Muscle of leg (tissue), 11 donors: ENCODE measurements around the gene OS9. TPM values are rescaled to one million over a fixed set of nuclear protein-coding genes. Genes with fewer than 3 reads are reported as not detected.

Experiments
- DNase-seq: peaks from one replicate; pipeline ENCODE4 v3.0.0; 2013
- H3K27ac ChIP-seq: one replicate; pipeline ENCODE4 v1.5.1; 2013; ENCODE audit warnings: mild to moderate bottlenecking, low read length, control low read depth
- H3K27me3 ChIP-seq: one replicate; pipeline ENCODE4 v1.6.1; 2013; ENCODE audit warnings: low read length; ENCODE audit not compliant: control insufficient read depth, insufficient read depth
- H3K36me3 ChIP-seq: one replicate; pipeline ENCODE4 v1.6.1; 2013; ENCODE audit warnings: low read length; ENCODE audit not compliant: control insufficient read depth, insufficient read depth
- H3K4me1 ChIP-seq: one replicate; pipeline ENCODE4 v1.6.1; 2013; ENCODE audit warnings: low read length; ENCODE audit not compliant: control insufficient read depth, insufficient read depth
- H3K4me3 ChIP-seq: one replicate; pipeline ENCODE4 v1.5.1; 2013; ENCODE audit warnings: low read length, control low read depth
- H3K9me3 ChIP-seq: replicated peaks from 2 replicates; pipeline ENCODE4 v1.6.1; 2013; ENCODE audit warnings: low read depth, low read length; ENCODE audit not compliant: control insufficient read depth
- WGBS: methylation state at CpG from one replicate; pipeline ENCODE4 v1.1.5; 2013; ENCODE audit warnings: missing lambda C conversion rate; ENCODE audit not compliant: insufficient coverage; 5-methylcytosine and 5-hydroxymethylcytosine counted together
- polyA plus RNA-seq, 8 donors: library from polyadenylated mRNA; unstranded; fragments of 120-200 nt; gene quantifications; one replicate each; pipeline versions ENCODE4 v1.2.1 to v1.2.3, GENCODE V29; 2013; ENCODE audit warnings: inconsistent platforms in 1 of 8, low replicate concordance in 1 of 8; ENCODE audit not compliant: insufficient read length in 8 of 8, insufficient read depth in 1 of 8
- total RNA-seq: library from RNA; stranded (reverse); fragments of 120-200 nt; gene quantifications from one replicate; pipeline ENCODE4 v1.2.4, GENCODE V29; 2013

The OS9 gene
- total and polyA plus RNA-seq, 9 donors = 114 to 169 (median 133) TPM

DNA sequence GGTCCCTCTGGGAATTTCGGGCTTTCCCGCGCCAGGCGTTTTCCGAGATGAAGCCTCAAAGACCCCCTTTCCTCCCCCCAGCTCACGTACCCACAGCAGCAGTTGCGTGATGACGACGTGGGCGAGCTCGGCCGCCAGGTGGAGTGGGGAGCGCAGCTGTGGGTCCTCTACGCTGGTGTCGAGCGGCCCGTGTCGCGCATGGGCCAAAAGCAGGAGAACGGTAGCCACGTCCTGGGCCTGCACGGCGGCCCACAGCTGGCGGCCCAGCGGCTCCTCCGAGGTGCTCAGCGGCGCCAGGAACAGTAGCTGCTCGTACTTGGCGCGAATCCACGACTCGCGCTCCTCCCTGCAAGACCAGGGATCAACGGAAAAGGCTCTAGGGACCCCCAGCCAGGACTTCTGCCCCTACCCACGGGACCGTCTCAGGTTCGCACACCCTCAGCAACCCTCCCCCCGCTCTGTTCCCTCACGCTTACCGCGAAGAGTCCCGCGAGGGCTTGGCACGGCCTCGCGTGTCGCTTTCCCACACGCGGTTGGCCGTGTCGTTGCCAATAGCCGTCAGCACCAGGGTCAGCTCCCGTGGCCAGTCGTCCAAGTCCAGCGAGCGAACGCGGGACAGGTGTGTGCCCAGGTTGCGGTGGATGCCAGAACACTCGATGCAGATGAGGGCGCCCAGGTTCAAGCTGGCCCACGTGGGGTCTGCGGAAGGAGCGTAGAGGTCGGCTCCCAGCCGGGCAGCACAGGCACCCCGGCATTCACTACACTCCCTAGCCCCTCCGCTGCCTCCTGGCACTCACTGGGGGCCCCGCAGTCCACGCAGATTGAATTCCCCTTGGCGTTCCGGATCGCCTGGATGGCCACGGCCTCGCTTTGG is 33.2 kb downstream of the OS9 start:
- H3K4me1 ChIP-seq = peaks cover 23% of the 10 kb centered on the region
- WGBS = 19% methylated on average over 70 of the region's 76 CpGs
- DNase-seq = peak; percentile 73
- H3K9me3 ChIP-seq = no peaks in the 10 kb centered on the region
- H3K36me3 ChIP-seq = peaks cover 11% of the 10 kb centered on the region
- H3K4me3 ChIP-seq = peak overlapping the region; percentile 62
- H3K27ac ChIP-seq = peak overlapping the region; percentile 55
- H3K27me3 ChIP-seq = peaks cover 21% of the 10 kb centered on the region

DNA sequence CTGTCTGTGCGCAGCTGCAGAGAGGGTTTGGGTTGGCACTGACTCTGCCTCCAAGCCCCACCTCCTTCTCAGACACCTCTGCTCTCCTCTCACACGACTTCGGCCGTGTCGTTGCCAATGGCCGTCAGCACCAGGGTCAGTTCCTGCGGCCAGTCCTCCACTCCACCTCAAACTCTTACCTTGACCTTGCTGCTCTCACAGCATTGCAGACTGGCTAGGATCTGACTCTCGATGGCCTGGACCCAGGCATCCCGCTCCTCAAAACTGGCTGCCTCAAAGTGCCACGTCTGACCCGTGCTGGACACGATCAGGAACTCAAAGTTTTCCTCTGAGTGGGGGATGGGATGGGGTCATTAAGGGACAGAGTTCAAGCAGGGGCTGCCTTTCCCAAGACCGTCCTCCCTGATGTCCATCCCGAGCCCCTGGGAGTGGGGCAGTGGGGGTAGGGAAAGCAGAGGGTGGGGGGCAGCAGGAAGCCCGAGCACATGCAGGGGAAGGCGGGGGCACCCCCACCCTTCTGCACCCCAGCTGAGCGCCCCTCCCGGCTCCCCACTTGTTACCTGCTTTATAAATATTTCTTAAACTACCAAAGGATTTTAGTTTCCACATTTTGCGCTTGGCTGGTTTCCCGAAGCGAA is 33.9 kb downstream of the OS9 start:
- Histone ChIP-seq H3K27ac (no peak overlapping the region), H3K36me3 (peaks cover 12% of the 10 kb centered on the region), H3K4me1 (peaks cover 23% of the 10 kb centered on the region), H3K27me3 (peaks cover 21% of the 10 kb centered on the region), H3K9me3 (no peaks in the 10 kb centered on the region), H3K4me3 (no peak overlapping the region)
- DNase-seq = peak; percentile 29
- WGBS = 41% methylated on average over 13 of the region's 21 CpGs

DNA sequence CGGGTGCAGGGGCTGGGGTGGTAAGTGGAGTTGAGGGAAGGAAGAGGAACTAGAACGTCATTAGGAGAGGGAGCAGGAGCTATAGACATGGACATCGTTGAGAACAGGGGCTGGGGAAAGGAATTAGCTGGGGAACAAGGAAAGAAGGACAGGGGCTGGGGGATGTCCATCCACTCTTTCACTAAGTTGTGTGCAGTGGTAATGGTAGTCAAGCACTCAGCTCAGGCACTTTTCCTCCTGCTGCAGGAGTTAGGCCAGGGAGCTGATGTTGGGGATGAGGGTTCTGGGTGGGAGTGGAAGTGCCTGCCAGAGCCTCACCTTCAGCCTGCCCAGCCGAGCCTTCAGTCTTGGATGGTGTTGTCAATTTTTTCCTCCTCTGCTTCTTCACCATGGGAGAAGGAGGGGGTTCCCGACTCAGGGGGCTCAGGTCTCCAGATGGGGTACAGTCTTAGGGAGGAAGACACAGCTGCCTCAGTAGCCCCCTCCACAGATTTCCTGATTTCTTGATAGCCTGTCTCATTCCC is 35.5 kb downstream of the OS9 start:
- no peak for DNase-seq
- Histone ChIP-seq H3K4me3 (no peak overlapping the region), H3K27me3 (peaks cover 23% of the 10 kb centered on the region), H3K36me3 (peaks cover 14% of the 10 kb centered on the region), H3K4me1 (peaks cover 37% of the 10 kb centered on the region), H3K9me3 (no peaks in the 10 kb centered on the region), H3K27ac (no peak overlapping the region)
- 50% methylated on average over 3 of the region's 5 CpGs for WGBS

DNA sequence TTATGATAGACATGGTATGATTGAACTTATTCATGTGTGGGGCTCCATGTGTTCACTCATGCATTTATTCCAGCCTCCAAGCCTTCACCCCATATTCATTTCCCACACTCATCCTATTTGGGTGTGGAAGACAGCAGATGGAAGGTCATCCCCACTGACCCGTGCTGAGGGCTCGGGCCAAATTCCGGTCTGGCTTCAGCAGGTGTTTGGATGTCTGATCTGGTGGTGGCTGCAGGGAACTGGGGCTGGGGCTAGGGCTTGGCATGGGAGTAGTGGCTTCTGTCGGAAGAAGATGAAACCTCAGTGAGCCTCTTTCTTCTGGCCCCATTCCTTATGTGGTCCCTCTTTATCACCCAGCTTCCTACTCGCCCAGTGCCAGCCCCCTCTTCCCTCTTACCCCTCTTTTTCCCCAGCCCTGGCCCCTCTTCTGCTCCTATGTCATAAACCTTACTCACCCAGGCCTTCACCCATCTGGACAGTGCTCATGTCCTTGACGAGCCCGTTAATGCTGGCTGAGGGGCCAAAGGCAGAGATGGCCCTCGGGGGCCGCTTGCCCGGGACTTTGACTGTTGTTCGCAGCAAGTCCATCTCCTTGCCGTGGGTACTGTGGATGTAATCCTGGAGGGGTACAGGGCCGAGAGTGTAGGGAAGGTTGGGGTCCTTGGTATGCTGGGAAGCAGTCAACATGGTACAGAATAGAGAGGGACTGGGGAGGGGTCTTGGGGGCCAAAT is 36.6 kb downstream of the OS9 start:
- DNase-seq = no peak
- Histone ChIP-seq H3K4me1 (peaks cover 48% of the 10 kb centered on the region), H3K4me3 (no peak overlapping the region), H3K27ac (no peak overlapping the region), H3K36me3 (peaks cover 14% of the 10 kb centered on the region), H3K27me3 (peaks cover 25% of the 10 kb centered on the region), H3K9me3 (no peaks in the 10 kb centered on the region)
- WGBS = 78% methylated on average over 10 of the region's 13 CpGs

DNA sequence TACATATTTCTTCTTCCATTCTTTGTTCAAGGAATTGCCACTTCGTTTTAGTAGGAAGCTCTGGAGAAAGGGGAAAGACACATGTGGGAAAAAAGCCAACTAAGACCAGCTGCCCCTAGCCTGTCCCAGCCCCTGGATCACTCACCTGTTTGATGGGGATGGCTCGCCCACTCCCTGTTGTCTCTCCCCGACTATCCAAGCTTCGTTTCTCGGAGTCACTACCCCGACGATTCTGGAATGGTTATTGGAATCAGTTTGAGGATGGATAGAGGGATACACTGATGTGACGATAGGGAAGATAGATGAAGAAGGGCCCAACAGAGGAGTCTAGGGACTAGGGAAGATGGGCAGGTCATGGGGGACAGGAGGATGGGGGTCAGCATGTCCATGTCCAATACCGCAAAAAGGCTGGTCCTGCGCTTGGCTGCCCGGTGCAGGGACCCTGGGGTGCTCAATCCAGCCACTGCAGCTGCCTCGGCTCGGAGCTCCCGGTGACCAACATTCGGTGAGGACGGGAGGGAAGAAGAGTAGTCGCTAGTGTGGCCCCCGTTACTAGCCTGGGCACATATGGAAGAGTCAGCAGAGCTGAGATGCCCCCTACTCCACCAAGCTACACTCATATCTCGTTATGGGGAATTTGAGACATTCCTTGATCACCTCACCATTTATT is 37.6 kb downstream of the OS9 start:
- no peak for DNase-seq
- WGBS = 90% methylated on average over 13 of the region's 19 CpGs
- Histone ChIP-seq H3K4me3 (no peak overlapping the region), H3K27ac (no peak overlapping the region), H3K27me3 (peaks cover 31% of the 10 kb centered on the region), H3K36me3 (peaks cover 14% of the 10 kb centered on the region), H3K9me3 (no peaks in the 10 kb centered on the region), H3K4me1 (peaks cover 51% of the 10 kb centered on the region)

DNA sequence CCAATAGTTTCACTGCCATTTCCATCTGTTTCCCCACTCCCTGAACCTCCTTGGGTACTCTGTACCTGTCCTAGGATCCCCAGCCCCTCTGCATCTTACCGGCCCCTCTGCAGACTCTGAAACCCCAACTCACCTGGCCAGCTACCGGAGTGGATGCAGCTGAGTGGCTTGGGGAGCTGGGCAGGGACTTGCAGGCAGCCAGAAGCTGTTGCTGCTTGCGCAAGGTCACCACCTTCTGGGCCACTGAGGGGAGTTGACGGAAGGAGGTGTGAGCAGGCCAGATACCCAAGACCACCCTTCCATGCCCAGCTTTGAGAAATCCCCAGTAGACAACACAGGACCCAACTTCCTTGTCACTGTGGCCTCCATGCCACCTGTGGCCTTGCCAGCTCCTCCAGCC is 38.3 kb downstream of the OS9 start:
- H3K4me1 ChIP-seq = peaks cover 51% of the 10 kb centered on the region
- no peak overlapping the region for H3K4me3 ChIP-seq
- peaks cover 14% of the 10 kb centered on the region for H3K36me3 ChIP-seq
- H3K27me3 ChIP-seq = peaks cover 33% of the 10 kb centered on the region
- H3K27ac ChIP-seq = no peak overlapping the region
- WGBS = no CpG with 5 or more reads among the region's 4 CpGs
- no peak for DNase-seq
- no peaks in the 10 kb centered on the region for H3K9me3 ChIP-seq

DNA sequence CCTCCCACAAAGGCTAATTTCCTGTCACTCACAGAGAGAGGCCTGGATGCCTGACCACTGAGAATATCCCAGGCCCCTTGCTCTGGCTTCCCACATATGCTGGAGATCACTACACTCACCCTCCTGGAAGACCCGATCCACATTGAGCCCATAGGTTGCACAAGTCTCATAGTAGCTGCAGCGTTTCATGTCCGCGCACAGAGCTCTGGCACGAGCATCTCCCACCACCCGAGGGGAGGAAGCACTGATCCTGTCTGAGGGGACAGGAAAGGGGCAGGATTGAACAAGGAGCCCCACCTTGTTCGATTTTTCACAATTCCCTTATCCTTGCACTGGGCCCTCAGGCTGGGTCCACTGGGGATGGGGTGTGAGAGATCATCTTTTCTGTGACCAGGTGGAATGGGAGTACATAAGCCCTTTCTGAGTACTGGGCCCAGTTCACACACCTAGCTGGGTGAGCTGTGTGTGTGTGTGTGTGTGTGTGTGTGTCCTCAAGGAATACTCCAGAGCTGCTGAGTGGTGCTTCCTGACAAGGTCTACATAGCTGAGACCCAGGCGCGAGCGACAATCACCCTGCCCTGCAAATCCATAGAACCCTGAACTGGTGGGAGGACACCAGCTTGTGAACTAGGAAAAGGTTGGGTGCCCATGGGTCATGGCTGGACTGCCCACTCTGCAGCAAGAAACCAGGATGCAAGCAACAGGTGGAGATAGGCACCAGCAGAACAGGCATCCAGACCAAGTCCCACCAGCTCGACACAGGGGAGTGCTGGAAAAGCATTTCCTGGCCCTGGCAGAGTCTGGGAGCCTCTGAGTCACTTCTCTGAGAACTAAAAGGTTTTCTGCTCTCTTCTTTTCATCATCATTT is 39.0 kb downstream of the OS9 start:
- peak; percentile 2 for DNase-seq
- Histone ChIP-seq H3K36me3 (peaks cover 14% of the 10 kb centered on the region), H3K4me1 (peaks cover 49% of the 10 kb centered on the region), H3K9me3 (no peaks in the 10 kb centered on the region), H3K27ac (no peak overlapping the region), H3K4me3 (no peak overlapping the region), H3K27me3 (peaks cover 34% of the 10 kb centered on the region)
- 79% methylated on average over 4 of the region's 11 CpGs for WGBS

DNA sequence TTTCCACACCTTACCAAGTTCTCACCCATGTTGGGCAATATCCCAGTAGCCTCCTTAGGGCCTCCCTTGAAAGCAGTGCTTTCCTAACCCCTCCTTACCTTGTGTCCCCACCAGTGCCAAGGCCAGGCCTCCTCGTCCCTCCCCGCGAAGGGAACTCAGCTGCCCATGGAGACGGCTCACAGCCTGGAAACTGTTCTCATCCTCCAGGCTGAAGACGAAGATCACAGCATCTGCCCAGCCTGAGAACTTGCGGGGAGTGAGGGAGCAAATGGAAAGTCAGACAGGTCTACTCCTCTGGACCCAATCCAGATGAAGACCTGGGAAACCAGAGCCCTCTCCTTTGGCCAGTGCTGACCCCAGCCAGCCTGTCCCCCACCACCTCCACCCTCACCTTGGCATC is 40.0 kb downstream of the OS9 start:
- no peaks in the 10 kb centered on the region for H3K9me3 ChIP-seq
- no peak overlapping the region for H3K4me3 ChIP-seq
- peaks cover 37% of the 10 kb centered on the region for H3K27me3 ChIP-seq
- peaks cover 55% of the 10 kb centered on the region for H3K4me1 ChIP-seq
- DNase-seq = no peak
- WGBS = 79% methylated on average over 5 of the region's 6 CpGs
- peak overlapping the region; percentile 85 for H3K27ac ChIP-seq
- H3K36me3 ChIP-seq = peaks cover 14% of the 10 kb centered on the region

DNA sequence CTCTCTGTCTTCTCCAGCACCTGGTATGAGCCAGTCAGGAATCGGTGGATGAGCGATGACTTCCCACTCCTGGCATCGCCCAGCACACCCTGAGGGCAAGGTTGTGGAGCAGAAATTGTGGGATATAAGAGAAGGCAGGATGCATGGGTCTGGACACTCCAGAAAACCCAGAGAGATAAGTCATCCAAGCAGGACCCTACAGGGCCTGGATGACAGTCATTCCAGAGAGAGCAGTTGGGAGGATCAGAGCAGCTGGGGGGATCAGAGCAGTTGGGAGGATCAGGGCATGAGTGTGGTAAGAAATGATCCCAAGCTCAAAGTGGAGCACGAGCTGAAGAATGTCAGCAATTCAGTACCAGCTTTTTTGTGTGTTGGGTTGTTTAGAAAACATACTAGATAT is 40.7 kb downstream of the OS9 start:
- H3K4me1 ChIP-seq = peaks cover 60% of the 10 kb centered on the region
- H3K27ac ChIP-seq = peak overlapping the region; percentile 85
- 88% methylated on average over 1 of the region's 4 CpGs for WGBS
- H3K36me3 ChIP-seq = peaks cover 11% of the 10 kb centered on the region
- H3K9me3 ChIP-seq = no peaks in the 10 kb centered on the region
- peak; percentile 50 for DNase-seq
- peaks cover 44% of the 10 kb centered on the region for H3K27me3 ChIP-seq
- H3K4me3 ChIP-seq = no peak overlapping the region
